PC-3 (cell line): ENCODE results near the gene IL3.

Source experiments
- CTCF ChIP-seq: fragments of 300-600 bp; sonication (generic); conservative IDR thresholded peaks from 2 replicates; pipeline ENCODE4 v1.5.1; 2017; ENCODE audit warnings: antibody characterized with exemption, low read depth, mild to moderate bottlenecking, low read length
- EZH2 ChIP-seq: fragments of 300-600 bp; sonication (generic); IDR thresholded peaks from one replicate; pipeline ENCODE4 v1.6.1; 2017; ENCODE audit warnings: antibody characterized with exemption, mild to moderate bottlenecking, low read length; ENCODE audit not compliant: unreplicated experiment
- EZH2phosphoT487 ChIP-seq: fragments of 300-600 bp; sonication (generic); IDR thresholded peaks from 2 replicates; pipeline ENCODE4 v1.6.1; 2018; ENCODE audit warnings: mild to moderate bottlenecking, antibody characterized with exemption, low read length, borderline replicate concordance

- TF ChIP-seq EZH2 (no peak), CTCF (no peak), EZH2phosphoT487 (no peak)
Observed at GRCh38 chr5:132095424-132095972, 35.0 kb downstream of the IL3 start.
